ENCODE measurements around the gene USP17L20.
"Not testable (repeated sequence)": the region's sequence is repeated elsewhere in the genome, so short reads cannot be mapped to it uniquely, and the experiment has no call there.

DNA sequence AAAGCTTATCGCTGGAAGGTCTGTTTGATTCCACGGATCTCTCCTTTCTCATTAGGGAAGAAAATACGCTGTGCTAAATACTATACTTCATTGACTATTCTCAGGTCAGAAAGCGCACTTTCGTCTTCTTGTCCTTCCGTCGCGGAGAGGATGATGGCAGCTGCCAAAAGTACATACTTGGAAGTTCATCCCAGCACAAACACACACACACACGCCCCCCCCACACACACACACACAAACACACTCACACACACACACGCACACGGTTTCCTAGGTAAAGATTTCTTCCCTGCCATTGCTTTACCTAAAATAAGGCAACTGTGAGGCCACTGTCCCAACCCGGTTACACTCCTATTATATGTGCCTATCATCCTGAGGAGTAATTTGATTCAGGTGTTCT is 19.5 kb upstream of the USP17L20 start:
- TF ChIP-seq, protein P1, sequence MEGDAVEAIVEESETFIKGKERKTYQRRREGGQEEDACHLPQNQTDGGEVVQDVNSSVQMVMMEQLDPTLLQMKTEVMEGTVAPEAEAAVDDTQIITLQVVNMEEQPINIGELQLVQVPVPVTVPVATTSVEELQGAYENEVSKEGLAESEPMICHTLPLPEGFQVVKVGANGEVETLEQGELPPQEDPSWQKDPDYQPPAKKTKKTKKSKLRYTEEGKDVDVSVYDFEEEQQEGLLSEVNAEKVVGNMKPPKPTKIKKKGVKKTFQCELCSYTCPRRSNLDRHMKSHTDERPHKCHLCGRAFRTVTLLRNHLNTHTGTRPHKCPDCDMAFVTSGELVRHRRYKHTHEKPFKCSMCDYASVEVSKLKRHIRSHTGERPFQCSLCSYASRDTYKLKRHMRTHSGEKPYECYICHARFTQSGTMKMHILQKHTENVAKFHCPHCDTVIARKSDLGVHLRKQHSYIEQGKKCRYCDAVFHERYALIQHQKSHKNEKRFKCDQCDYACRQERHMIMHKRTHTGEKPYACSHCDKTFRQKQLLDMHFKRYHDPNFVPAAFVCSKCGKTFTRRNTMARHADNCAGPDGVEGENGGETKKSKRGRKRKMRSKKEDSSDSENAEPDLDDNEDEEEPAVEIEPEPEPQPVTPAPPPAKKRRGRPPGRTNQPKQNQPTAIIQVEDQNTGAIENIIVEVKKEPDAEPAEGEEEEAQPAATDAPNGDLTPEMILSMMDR (conservative IDR thresholded peaks at IDR 0.05): not testable (repeated sequence)
- TF ChIP-seq EZH2 (IDR thresholded peaks at IDR 0.05; ENCODE audit: low read depth): not testable (repeated sequence)
